H1 (cell line): Measurements from ENCODE around the gene COPZ2. TPM values are rescaled to one million over a fixed set of nuclear protein-coding genes. Genes with fewer than 3 reads are reported as not detected.
A peak's percentile ranks its signal among the peaks of the same experiment; 100 is the strongest.

Experiments
- CEBPB ChIP-seq: IDR thresholded peaks from 2 replicates; pipeline ENCODE4 v1.6.1; 2012; ENCODE audit warnings: low read depth, low read length
- GTF2F1 ChIP-seq: IDR thresholded peaks from 2 replicates; pipeline ENCODE4 v1.6.1; 2012; ENCODE audit warnings: low read depth, low read length, improper control_type of control experiment, borderline replicate concordance
- PHF8 ChIP-seq: fragments of 200-600 bp; sonication (generic); conservative IDR thresholded peaks from 2 replicates; pipeline ENCODE4 v1.7.1; 2012; ENCODE audit warnings: low read depth, mild to moderate bottlenecking, inconsistent platforms, low read length, moderate library complexity
- POU5F1 ChIP-seq: IDR thresholded peaks from 2 replicates; pipeline ENCODE4 v1.6.1; 2011; ENCODE audit warnings: low read depth, mild to moderate bottlenecking, low read length, moderate library complexity
- RFX5 ChIP-seq: IDR thresholded peaks from 2 replicates; pipeline ENCODE4 v1.6.1; 2011; ENCODE audit warnings: low read depth, low read length, improper control_type of control experiment, borderline replicate concordance
- SAP30 ChIP-seq: fragments of 300-600 bp; sonication (generic); IDR thresholded peaks from 2 replicates; pipeline ENCODE4 v1.7.1; 2012; ENCODE audit warnings: low read length, moderate library complexity, mild to moderate bottlenecking, inconsistent platforms; ENCODE audit not compliant: insufficient read depth, insufficient replicate concordance
- SUZ12 ChIP-seq: fragments of 200-600 bp; sonication (generic); IDR thresholded peaks from 2 replicates; pipeline ENCODE4 v1.6.1; 2012; ENCODE audit warnings: mild to moderate bottlenecking, inconsistent platforms, low read length, moderate library complexity, mixed read lengths
- TAF1 ChIP-seq: IDR thresholded peaks from 2 replicates; pipeline ENCODE4 v1.6.1; 2011; ENCODE audit warnings: mild to moderate bottlenecking, low read depth, low read length
- polyA plus RNA-seq, 7 experiments: library from polyadenylated mRNA; depleted of rRNA in 3 of 7; stranded (reverse) in 5 of 7; unstranded in 2 of 7; fragments of >200 nt in 5 of 7; fragments of 200-250 nt in 2 of 7; gene quantifications; 1 replicate in 5 of 7; 2 replicates in 1 of 7; 4 replicates in 1 of 7; pipeline versions ENCODE4 v1.2.1 to v1.2.3, GENCODE V29; 2011 to 2013; ENCODE audit warnings: missing spikeins in 2 of 7, mixed read lengths in 2 of 7
- total RNA-seq: library from RNA; stranded (reverse); fragmentation: NEBNext Ultra II Directional; extraction: Animal tissue kit (Norgen Biotek cat#: 25700); gene quantifications from 2 replicates; pipeline ENCODE4 v1.2.1, GENCODE V29; 2021
- TF ChIP-seq, protein P1 (sequence below): IDR thresholded peaks from 2 replicates; pipeline ENCODE4 v1.6.1; 2012; ENCODE audit warnings: inconsistent platforms

COPZ2 gene
- total and polyA plus RNA-seq, 2 of the 8 experiments (the other 6 are each of a cell fraction or from before 2014, with no cell fraction given): 0.24 TPM; not detected in 1

- TF ChIP-seq SUZ12: no peak
- no peak for TF ChIP-seq GTF2F1
- peak; percentile 39; the same call in 1 of the 2 replicates for TF ChIP-seq CEBPB
- no peak for TF ChIP-seq TAF1
- no peak for TF ChIP-seq PHF8
- TF ChIP-seq, protein P1, sequence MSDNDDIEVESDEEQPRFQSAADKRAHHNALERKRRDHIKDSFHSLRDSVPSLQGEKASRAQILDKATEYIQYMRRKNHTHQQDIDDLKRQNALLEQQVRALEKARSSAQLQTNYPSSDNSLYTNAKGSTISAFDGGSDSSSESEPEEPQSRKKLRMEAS: no peak
- no peak for TF ChIP-seq POU5F1
- no peak for TF ChIP-seq SAP30
- no peak for TF ChIP-seq RFX5
Observed at GRCh38 chr17:47999582-47999981, 38.0 kb downstream of the COPZ2 start (continued).
